Neural cell (in vitro differentiated cells): ENCODE data around the gene SP9. TPM values are rescaled to one million over a fixed set of nuclear protein-coding genes. Genes with fewer than 3 reads are reported as not detected.

Experiments
- polyA plus RNA-seq: library from polyadenylated mRNA; depleted of rRNA; stranded (reverse); fragments of >200 nt; gene quantifications from 2 replicates; pipeline ENCODE4 v1.2.3, GENCODE V29; 2014

The SP9 gene
- polyA plus RNA-seq, 1 donor from 2014 or later: 1.6 TPM

Other genes with a start within 250 kb of the SP9 start
- 120 and 134 TPM in 2 replicates for gene OLA1, start 86.4 kb upstream of the SP9 start, polyA plus RNA-seq
- gene SCRN3, start 60.8 kb downstream of the SP9 start, polyA plus RNA-seq: 56.7 and 57.1 TPM in 2 replicates
- 5.7 TPM in 2 replicates for gene GPR155, start 152.1 kb downstream of the SP9 start, polyA plus RNA-seq